Stimulated activated CD4-positive, alpha-beta T cell treated with anti-CD3 and anti-CD28 coated beads, Interleukin-1b, Interleukin-23, amount 100 ng/mL, for 24 hours (primary cell): Measurements from ENCODE around the gene COL5A1.
"Not testable (repeated sequence)": the region's sequence is repeated elsewhere in the genome, so short reads cannot be mapped to it uniquely, and the experiment has no call there.

Source experiments
- DNase-seq, 4 experiments: peaks; one replicate each; pipeline ENCODE4 v3.0.0-alpha.2; 2020; ENCODE audit warnings: low read depth in 4 of 4, low spot score in 1 of 4

The COL5A1 gene

DNA sequence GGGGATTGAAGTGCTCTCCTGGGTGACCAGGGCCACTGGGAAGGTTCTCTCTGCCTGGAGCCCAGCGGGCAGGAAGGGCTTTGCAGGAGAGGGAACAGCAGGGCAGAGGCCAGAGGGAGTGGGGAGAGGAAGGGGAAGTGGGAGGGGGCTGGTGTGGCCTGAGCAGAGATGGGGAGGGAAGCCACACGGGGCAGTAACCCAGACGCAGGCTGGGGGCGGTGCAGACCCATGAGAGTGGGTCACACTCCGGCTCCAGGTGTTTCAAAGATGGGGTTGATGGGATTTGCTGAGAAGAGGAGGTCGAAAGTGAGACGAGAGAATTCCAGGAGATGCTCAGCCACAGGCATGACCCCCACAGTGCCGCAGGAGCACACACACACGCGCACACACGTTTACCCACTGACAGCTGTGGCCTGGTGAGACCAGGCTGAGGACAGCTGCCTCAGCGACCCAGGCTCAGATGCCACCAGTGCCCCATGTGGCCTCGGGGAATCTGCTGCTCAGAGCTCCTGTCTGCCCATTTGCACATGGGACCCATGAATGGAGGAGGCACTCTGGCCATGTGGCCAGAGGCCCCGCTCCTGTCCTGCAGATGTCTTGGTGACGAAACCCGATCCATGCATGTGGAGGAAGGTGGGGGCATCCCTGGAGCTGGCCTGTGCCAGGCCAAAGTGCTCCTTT, 206.3 kb downstream of the COL5A1 start:
- DNase-seq: no peak

DNA sequence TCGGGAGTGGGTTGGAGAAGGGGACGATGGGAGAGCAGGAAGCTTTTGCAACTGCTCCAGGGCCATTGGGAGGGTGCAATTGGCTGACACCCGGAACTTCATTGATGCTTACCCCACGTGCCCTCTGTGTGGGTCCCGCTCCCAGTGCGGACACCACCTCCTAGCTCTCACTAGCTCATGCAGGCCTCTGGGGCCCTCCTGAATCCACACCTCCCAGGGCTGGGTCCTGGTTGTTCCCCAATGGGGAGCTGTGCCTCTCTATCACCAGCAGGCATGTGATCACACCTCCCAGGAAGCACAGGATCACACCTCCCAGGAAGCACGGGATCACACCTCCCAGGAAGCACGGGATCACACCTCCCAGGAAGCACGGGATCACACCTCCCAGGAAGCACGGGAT, 206.9 kb downstream of the COL5A1 start:
- DNase-seq: no peak

- DNase-seq: no peak
Measured at GRCh38 chr9:134850611-134851010, 209.0 kb downstream of the COL5A1 start.

DNA sequence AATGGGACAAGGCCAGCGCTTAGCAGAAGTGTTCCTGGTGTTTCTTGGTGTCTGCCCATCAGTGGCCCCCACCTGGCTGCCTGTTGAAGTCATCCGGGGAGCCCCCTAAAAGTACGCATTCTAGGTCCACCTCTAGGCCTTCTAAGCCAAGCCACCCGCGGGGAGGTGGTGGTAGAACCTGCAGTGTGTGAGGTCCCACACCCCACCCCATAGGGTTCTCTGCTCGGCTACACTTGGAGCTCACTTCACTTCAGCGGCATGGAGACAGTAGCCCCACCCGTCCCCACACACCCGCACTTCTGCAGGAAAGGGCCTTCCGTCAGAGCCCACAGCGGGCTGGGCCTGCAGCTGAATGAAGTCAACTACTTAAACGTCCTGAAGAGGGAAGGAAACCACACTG, 209.4 kb downstream of the COL5A1 start:
- no peak for DNase-seq

DNA sequence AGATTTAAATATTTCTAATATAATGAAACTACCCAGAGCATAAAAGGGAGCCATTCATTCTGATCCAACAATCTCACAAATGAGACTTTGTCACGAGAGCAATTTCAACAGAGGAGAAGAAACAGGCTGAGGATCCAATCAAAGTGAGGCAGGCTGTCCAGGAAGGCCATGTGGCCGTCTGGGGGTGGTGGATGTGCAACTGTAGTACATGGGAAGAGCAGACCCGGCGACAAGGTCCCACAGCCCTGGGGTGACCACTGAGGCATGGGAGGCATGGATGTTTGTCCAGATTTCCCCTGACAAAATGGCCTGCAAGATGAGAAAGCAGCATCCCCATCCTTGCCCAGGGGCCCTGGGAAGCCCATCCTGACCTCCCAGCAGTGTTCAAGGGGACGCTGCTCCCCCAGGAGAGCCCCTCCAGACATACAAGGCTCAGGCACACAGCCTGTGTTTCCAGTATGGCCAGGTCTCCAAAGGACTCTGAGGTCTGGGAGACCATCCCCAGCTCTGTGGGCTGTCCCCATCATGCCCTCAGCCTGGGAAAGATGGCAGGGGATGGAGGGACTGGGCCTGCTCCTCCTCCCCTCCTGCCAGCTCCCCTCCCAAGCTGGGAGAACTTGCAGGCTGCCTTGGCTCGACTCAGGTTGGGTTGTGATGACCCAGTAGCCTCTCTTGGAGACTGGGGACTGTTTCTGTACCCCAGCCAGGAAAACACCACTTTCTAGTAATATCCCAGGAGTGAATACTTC, 211.5 kb downstream of the COL5A1 start:
- no peak for DNase-seq

DNA sequence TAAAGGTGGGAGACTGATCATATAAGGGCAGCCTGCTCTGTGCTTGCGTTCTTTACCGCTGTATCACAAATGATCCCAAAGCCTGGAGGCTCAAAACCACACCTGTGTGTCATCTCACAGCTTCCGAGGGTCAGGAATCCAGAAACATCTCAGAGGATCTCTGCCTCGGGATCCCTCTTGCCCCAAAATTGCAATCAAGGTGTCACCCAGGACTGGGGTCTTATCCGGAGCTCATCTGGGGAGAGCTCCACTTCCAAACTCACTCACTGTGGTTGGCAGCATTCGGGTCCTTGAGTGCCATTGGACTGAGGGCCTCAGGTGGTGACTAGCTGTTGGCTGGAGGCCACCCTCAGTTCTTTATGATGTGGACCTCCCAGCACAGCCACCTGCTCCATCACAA, 212.3 kb downstream of the COL5A1 start:
- no peak for DNase-seq

GRCh38 chr9:134854541-134854981, 213.0 kb downstream of the COL5A1 start:
- DNase-seq: no peak

- DNase-seq: no peak
Measured at GRCh38 chr9:134855231-134855899, 213.8 kb downstream of the COL5A1 start.

- no peak for DNase-seq
Measured at GRCh38 chr9:134855900-134856377, 214.3 kb downstream of the COL5A1 start.

DNA sequence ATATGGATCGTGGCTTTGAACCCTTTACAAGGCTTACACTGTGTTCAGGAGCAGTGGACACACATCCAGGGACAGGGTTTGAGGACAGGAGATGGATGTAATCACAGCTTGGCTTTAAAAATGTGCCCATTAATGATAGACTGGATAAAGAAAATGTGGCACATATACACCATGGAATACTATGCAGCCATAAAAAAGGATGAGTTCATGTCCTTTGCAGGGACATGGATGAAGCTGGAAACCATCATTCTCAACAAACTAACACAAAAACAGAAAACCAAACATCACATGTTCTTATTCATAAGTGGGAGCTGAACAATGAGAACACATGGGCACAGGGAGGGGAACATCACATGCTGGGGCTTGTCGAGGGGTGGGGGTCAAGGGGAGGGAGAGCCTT, 215.8 kb downstream of the COL5A1 start:
- DNase-seq: not testable (repeated sequence)

GRCh38 chr9:134858051-134858841, 216.6 kb downstream of the COL5A1 start:
- peak in 2 of 4 experiments; percentile 6 to 55 for DNase-seq

DNA sequence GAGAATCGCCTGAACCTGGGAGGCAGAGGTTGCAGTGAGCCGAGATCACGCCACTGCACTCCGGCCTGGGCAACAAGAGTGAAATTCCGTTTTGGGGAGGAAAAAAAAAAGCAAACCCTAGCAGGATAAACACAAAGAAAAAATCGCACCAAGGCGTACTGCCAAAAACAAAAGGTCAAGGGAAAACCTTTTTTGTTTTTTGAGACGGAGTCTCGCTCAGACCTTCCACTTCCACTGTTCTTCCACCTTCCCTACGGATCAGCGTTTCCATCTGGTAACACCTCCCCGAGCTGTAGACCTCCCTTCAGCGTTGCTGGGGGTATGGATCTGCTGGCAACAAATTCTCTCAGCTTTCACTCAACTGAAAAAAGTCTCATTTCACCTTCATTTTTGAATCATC, 218.9 kb downstream of the COL5A1 start:
- no peak for DNase-seq

DNA sequence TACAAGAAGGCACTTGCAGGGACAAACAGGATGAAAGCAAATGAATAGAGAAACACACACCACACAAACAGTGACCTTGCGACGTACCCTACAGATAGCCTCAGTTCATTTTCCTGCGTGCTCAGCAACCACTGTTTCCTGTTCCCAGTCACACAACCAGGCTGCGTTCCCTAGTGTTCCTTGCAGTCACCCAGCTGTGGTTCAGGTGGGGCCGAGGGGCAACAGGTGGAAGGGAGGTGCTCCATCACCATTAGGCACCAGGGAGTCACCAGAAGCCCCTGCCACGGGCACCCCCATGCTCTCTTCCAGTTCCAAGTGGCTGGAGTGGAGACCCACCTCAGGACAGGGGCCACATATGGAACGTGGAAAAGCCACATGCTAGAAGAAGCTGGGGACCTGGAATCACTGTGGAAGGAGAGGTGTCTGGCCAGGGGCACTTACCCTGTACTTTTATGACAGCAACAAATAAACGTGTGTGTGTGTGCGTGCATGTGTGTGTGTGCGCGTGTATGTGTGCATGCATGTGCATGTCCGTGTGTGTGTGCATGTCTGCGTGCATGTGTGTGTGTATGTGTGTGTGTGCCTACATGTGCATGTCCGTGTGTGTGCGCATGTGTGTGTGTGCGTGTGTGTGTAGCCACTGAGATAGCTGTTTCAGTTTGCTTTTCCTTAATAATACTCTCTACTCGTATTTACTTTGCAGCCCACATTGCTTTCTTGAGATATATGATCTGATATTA, 220.2 kb downstream of the COL5A1 start:
- DNase-seq: no peak

DNA sequence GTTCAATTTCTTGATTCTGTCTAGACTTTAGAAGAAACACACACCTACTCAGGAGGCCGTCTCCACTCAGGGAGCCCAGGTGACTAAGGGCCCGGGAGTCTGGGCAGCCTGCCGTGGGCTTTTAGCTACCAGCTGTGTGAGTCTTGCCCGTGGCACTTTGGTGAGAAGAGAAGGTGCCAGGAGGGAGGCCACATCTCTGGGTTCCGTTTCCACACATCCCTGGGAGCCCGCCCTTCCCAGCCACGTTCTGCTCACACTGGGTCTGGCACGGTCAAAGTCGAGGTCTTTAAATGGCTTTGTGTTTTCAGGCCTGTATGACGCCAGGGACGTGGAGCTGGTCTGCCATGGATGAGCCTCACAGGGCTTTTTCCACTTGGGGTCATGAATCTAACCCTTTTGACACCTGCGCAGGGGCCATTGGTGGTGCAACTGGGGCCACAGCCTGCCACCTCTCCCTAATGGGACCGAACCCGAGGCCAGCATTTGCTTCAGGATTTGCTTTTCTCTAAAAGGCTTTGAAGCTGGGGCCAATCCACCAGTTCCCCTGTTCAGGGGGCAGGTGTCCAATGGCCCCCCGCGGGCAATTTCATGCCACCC, 221.8 kb downstream of the COL5A1 start:
- no peak for DNase-seq

DNA sequence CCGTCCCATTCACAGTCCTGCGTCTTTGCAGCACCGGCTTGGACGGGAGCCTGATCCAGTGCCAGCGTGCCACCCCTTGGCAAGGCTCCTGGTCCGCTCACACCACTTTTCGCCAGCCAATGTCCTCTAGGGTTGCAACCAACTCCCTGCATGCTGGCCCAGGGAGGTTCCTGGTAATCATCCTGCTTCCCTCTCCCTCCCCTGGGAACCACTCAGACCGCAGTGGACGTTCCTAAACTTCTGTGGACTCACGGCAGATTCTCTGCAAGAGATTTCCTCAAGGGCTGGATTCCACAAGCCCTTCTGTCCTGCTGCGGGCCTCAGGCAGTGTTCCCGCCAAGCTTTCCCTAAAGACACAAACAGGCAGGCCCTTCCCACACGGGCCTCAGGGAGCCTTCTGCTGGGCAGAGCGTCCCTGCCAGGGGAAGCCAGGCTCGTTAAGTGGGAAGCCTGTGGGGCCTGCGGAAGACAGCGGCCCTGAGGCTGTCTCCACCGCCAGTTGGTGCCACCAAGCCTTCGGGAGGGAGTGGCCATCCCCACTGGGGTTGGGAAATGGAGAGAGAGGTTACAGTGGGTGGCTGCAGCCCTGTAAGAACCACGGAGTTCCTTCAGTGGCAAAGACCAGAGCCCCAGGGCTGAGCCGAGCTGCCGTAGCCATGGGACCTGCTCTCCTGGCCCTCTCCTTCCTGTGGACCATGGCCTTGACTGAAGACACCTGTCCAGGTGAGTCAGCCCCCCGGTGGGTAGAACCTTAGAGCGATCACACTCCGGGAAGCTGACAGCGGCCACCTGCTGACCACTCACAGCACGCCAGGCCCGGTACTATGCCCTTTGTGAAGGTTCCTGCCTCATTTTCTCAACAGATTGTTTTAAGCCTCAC, 222.6 kb downstream of the COL5A1 start:
- no peak for DNase-seq

- DNase-seq: no peak
Measured at GRCh38 chr9:134864821-134865190, 223.2 kb downstream of the COL5A1 start.

DNA sequence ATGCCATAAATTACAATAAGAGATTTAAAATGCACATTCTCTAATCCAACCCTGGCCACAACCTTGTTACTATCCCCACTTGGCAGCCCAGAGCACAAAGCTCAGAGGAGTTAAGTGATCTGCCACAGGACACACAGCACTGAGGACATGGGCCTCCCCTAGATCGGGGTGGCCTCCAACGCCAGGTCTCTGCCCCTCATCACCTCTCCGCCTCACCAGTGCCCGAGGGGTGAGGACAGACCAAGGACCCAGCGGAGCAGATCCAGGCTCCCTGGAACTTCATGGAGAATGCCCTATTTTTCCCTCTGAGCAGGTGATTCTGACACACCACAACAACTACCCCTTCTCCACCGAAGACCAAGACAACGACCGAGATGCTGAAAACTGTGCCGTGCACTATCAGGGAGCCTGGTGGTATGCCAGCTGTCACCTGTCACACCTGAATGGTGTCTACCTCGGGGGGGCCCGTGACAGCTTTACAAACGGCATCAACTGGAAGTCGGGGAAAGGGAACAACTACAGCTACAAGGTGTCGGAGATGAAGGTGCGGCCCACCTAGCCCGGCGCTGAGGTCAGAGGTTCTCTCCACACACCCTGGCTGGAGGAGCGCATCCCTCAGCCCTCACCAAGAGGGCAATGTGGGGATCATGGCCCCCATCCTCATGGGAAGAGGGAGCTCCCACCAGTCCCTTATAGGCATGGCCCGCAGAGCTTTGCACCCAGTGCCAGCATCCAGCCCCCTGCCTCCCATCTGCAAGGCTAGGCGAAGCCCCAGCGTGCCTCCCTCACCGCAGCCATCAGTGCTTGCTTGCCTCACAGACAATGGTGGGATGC, 226.5 kb downstream of the COL5A1 start:
- no peak for DNase-seq
